ENCODE data around the gene ELL. TPM values are rescaled to one million over a fixed set of nuclear protein-coding genes. Genes with fewer than 3 reads are reported as not detected.

ELL gene
- total and polyA plus RNA-seq, 9 of the 15 experiments (the other 6 are each of a cell fraction or from before 2014, with no cell fraction given): 0.24 to 22.5 (median 4.1) TPM

DNA sequence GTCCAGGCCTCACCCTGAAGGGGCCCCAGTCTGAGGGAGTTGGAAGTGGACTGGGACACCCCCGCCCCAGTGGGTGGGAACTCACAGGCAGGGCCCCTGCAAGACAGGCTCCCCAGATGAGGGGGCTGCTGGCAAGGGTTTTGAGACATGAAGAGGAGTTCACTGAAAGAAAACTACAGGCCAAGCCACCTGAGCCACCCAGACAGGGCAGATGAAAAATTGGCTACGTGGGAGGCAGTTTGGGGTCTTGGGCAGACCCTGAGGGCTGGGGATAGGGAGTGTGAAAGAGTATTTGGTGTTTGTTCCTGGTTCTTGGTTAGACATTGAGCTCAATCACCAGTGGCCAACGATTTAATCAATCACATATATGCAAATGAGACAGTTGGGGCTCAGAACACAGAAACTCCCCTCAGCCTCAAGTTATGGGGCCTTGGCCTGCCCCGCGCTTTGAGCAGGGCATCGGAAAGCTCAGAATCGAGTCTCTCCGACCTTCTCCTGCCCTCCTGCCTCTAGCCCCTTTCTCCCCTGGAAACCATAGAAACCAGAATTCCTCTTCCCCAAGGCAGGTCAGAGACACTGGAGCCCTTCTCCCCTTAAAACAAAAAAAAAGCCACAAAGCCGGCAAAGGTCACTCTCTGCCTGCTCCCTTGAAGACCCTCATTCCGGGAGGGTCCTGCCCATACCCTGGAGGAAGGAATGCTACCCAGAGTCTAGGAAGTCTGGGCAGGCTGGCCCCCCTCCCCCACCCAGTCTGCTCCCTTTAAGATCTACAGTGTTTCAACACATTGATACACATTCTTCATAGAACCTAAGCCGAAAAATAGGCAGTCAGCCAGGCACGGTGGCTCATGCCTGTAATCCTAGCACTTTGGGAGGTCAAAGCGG, 82.6 kb downstream of the ELL start (continued):
- TF ChIP-seq POLR2B (IDR thresholded peaks at IDR 0.05; ENCODE audit: low read depth, partially characterized antibody): no peak
- TF ChIP-seq, protein P1, sequence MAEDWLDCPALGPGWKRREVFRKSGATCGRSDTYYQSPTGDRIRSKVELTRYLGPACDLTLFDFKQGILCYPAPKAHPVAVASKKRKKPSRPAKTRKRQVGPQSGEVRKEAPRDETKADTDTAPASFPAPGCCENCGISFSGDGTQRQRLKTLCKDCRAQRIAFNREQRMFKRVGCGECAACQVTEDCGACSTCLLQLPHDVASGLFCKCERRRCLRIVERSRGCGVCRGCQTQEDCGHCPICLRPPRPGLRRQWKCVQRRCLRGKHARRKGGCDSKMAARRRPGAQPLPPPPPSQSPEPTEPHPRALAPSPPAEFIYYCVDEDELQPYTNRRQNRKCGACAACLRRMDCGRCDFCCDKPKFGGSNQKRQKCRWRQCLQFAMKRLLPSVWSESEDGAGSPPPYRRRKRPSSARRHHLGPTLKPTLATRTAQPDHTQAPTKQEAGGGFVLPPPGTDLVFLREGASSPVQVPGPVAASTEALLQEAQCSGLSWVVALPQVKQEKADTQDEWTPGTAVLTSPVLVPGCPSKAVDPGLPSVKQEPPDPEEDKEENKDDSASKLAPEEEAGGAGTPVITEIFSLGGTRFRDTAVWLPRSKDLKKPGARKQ (CRISPR knock-in tag; IDR thresholded peaks at IDR 0.05): no peak
- TF ChIP-seq CSDE1 (IDR thresholded peaks at IDR 0.05): no peak
- TF ChIP-seq CCNT2 (IDR thresholded peaks at IDR 0.05; ENCODE audit: borderline replicate concordance, extremely low read depth, insufficient read length, low read depth, low read length): no peak
- TF ChIP-seq RFX5 (IDR thresholded peaks at IDR 0.05; ENCODE audit: low read depth, low read length): no peak
- TF ChIP-seq U2AF1 (optimal IDR thresholded peaks at IDR 0.05; ENCODE audit: low read depth, low read length): no peak
- no peak for TF ChIP-seq TAL1 (IDR thresholded peaks at IDR 0.05)
- TF ChIP-seq ETS2 (tag; IDR thresholded peaks at IDR 0.05; ENCODE audit: borderline replicate concordance, poor library complexity, severe bottlenecking): no peak
- TF ChIP-seq, protein P2, sequence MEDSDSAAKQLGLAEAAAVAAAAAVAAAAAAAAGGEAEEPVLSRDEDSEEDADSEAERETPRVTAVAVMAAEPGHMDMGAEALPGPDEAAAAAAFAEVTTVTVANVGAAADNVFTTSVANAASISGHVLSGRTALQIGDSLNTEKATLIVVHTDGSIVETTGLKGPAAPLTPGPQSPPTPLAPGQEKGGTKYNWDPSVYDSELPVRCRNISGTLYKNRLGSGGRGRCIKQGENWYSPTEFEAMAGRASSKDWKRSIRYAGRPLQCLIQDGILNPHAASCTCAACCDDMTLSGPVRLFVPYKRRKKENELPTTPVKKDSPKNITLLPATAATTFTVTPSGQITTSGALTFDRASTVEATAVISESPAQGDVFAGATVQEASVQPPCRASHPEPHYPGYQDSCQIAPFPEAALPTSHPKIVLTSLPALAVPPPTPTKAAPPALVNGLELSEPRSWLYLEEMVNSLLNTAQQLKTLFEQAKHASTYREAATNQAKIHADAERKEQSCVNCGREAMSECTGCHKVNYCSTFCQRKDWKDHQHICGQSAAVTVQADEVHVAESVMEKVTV (CRISPR knock-in tag; IDR thresholded peaks at IDR 0.05): no peak
- no peak for TF ChIP-seq NR2C1 (IDR thresholded peaks at IDR 0.05)
- TF ChIP-seq NR2C1 (tag; IDR thresholded peaks at IDR 0.05): no peak
- TF ChIP-seq KDM2B (CRISPR knock-in tag; IDR thresholded peaks at IDR 0.05): no peak
- TF ChIP-seq, protein P3, sequence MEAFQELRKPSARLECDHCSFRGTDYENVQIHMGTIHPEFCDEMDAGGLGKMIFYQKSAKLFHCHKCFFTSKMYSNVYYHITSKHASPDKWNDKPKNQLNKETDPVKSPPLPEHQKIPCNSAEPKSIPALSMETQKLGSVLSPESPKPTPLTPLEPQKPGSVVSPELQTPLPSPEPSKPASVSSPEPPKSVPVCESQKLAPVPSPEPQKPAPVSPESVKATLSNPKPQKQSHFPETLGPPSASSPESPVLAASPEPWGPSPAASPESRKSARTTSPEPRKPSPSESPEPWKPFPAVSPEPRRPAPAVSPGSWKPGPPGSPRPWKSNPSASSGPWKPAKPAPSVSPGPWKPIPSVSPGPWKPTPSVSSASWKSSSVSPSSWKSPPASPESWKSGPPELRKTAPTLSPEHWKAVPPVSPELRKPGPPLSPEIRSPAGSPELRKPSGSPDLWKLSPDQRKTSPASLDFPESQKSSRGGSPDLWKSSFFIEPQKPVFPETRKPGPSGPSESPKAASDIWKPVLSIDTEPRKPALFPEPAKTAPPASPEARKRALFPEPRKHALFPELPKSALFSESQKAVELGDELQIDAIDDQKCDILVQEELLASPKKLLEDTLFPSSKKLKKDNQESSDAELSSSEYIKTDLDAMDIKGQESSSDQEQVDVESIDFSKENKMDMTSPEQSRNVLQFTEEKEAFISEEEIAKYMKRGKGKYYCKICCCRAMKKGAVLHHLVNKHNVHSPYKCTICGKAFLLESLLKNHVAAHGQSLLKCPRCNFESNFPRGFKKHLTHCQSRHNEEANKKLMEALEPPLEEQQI (IDR thresholded peaks at IDR 0.05): no peak
- no peak for TF ChIP-seq ELF2 (CRISPR knock-in tag; IDR thresholded peaks at IDR 0.05)
- no peak for TF ChIP-seq KLF6 (CRISPR knock-in tag; IDR thresholded peaks at IDR 0.05; ENCODE audit: borderline replicate concordance)
- no peak for TF ChIP-seq ZNF41 (CRISPR knock-in tag; conservative IDR thresholded peaks at IDR 0.05)
- 0 out of 4 replicates have a peak, but pooled peaks of 1 of the 2 experiments have one; percentile 9 for TF ChIP-seq TRIM24 (IDR thresholded peaks at IDR 0.05)
- TF ChIP-seq ZNF282 (CRISPR knock-in tag; IDR thresholded peaks at IDR 0.05): no peak
- no peak for TF ChIP-seq SMARCB1 (IDR thresholded peaks at IDR 0.05; ENCODE audit: insufficient read length, low read depth)
- no peak for TF ChIP-seq ILK (tag; IDR thresholded peaks at IDR 0.05; ENCODE audit: borderline replicate concordance, low read depth)
- TF ChIP-seq, protein P4, sequence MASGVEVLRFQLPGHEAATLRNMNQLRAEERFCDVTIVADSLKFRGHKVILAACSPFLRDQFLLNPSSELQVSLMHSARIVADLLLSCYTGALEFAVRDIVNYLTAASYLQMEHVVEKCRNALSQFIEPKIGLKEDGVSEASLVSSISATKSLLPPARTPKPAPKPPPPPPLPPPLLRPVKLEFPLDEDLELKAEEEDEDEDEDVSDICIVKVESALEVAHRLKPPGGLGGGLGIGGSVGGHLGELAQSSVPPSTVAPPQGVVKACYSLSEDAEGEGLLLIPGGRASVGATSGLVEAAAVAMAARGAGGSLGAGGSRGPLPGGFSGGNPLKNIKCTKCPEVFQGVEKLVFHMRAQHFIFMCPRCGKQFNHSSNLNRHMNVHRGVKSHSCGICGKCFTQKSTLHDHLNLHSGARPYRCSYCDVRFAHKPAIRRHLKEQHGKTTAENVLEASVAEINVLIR (CRISPR knock-in tag; IDR thresholded peaks at IDR 0.05): no peak
- no peak for TF ChIP-seq POLR3A (IDR thresholded peaks at IDR 0.05; ENCODE audit: borderline replicate concordance, extremely low read depth, insufficient read depth, insufficient read length)
